22Rv1 (cell line): Measurements from ENCODE around the gene MYO1F.

ENCODE experiments used
- ZFX ChIP-seq: fragments of 450-650 bp; IDR thresholded peaks from 2 replicates; pipeline ENCODE4 v1.6.1; 2017; ENCODE audit warnings: antibody characterized with exemption, borderline replicate concordance
- TF ChIP-seq, protein P1 (sequence below): fragments of 450-650 bp; IDR thresholded peaks from 2 replicates; pipeline ENCODE4 v1.5.1; 2017; ENCODE audit warnings: mild to moderate bottlenecking

DNA sequence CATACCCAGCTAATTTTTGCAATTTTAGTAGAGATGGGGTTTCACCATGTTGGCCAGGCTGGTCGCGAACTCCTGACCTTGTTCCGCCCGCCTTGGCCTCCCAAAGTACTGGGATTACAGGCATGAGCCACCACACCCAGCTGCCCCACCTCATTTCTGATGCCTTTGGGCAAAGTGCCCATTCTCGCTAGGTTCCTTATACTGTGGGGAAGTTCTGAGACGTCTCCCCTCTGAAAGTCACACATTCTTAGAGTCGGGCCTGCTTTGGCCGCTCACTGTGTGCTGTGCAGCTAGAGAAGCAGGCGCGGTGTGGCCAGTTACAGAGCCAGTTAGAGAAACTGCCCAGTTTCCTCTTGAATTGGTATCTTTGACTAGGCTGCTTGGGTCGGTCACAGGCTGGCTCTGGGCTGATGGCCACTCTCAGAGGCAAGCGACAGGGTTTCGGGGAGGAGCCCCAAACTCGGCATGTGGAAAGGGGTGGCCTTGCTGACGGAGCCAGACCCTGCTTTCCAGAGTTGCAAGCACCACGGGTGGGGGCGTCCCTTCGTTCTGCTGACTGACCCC lies 92.8 kb downstream of the MYO1F start:
- TF ChIP-seq, protein P1, sequence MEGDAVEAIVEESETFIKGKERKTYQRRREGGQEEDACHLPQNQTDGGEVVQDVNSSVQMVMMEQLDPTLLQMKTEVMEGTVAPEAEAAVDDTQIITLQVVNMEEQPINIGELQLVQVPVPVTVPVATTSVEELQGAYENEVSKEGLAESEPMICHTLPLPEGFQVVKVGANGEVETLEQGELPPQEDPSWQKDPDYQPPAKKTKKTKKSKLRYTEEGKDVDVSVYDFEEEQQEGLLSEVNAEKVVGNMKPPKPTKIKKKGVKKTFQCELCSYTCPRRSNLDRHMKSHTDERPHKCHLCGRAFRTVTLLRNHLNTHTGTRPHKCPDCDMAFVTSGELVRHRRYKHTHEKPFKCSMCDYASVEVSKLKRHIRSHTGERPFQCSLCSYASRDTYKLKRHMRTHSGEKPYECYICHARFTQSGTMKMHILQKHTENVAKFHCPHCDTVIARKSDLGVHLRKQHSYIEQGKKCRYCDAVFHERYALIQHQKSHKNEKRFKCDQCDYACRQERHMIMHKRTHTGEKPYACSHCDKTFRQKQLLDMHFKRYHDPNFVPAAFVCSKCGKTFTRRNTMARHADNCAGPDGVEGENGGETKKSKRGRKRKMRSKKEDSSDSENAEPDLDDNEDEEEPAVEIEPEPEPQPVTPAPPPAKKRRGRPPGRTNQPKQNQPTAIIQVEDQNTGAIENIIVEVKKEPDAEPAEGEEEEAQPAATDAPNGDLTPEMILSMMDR: no peak
- no peak for TF ChIP-seq ZFX
